Body of pancreas (tissue), 4 donors: Measurements from ENCODE around the gene CTDSPL2.

Source experiments
- POLR2A ChIP-seq, 3 donors: fragments of 450-650 bp; IDR thresholded peaks; one replicate each; pipeline ENCODE4 v1.6.1; 2016; ENCODE audit warnings: antibody characterized with exemption in 3 of 3, mild to moderate bottlenecking in 2 of 3
- TF ChIP-seq, protein P1 (sequence below), 7 experiments: fragments of 450-650 bp in 4 of 7; fragments of 200-600 bp in 3 of 7; sonication (generic) in 3 of 7; IDR thresholded peaks; one replicate each; pipeline ENCODE4 v1.5.1; 2016 to 2019; ENCODE audit warnings: antibody characterized with exemption in 7 of 7

DNA sequence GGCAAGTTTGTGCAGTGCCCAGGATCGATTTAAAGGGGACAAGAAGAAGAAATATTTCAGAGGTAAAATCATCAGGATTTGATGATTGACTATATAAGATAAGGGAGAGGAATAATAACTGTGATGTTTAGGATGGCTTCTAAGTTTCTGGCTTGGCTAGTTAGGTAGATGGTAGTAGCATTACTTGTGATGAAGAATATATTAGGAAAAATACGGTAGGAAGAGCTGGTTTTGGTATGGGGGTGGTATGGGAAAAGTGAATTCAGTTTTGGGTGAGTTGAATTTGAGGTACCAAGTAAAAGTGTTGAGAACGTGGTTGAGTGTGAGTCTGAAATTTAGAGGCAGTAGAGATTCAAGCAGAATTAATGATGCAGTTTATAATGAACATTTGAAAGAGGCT lies 11.0 kb downstream of the CTDSPL2 start:
- TF ChIP-seq, protein P1, sequence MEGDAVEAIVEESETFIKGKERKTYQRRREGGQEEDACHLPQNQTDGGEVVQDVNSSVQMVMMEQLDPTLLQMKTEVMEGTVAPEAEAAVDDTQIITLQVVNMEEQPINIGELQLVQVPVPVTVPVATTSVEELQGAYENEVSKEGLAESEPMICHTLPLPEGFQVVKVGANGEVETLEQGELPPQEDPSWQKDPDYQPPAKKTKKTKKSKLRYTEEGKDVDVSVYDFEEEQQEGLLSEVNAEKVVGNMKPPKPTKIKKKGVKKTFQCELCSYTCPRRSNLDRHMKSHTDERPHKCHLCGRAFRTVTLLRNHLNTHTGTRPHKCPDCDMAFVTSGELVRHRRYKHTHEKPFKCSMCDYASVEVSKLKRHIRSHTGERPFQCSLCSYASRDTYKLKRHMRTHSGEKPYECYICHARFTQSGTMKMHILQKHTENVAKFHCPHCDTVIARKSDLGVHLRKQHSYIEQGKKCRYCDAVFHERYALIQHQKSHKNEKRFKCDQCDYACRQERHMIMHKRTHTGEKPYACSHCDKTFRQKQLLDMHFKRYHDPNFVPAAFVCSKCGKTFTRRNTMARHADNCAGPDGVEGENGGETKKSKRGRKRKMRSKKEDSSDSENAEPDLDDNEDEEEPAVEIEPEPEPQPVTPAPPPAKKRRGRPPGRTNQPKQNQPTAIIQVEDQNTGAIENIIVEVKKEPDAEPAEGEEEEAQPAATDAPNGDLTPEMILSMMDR (IDR thresholded peaks at IDR 0.05) = no peak
- TF ChIP-seq POLR2A (IDR thresholded peaks at IDR 0.05) = no peak
